COR-L47 (cell line): Measurements from ENCODE around the gene CYTH4.
"Not testable (repeated sequence)": the region's sequence is repeated elsewhere in the genome, so short reads cannot be mapped to it uniquely, and the experiment has no call there.

Experiments
- DNase-seq: peaks from one replicate; lab custom pipeline; 2025; lab: John Stamatoyannopoulos, UW

CYTH4 gene

DNA sequence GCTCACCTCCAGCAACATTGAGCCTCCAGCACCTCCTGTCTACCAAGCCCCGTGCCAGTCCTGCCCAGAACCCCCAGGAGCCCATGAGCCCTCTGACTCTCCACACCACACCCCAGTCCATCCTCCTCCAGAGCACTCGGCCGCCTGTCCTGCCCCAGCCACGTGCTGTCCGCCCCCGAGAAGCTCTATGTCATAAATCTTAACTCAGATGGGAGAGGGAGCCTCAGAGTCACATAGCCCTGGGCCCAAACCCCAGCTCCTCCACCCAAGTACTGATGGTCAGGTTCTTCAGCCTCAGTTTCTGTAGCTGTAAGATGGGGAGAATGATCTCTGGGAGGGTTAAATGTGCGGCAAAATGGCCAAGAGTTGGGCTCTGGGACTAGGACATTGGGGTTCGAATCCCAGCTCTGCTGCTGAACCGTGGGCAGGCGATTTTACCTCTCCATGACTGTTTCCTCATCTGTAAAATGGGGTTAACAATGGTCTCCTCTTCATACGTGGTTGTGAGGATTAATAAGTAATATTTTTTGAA lies 27.8 kb downstream of the CYTH4 start:
- DNase-seq: no peak

DNA sequence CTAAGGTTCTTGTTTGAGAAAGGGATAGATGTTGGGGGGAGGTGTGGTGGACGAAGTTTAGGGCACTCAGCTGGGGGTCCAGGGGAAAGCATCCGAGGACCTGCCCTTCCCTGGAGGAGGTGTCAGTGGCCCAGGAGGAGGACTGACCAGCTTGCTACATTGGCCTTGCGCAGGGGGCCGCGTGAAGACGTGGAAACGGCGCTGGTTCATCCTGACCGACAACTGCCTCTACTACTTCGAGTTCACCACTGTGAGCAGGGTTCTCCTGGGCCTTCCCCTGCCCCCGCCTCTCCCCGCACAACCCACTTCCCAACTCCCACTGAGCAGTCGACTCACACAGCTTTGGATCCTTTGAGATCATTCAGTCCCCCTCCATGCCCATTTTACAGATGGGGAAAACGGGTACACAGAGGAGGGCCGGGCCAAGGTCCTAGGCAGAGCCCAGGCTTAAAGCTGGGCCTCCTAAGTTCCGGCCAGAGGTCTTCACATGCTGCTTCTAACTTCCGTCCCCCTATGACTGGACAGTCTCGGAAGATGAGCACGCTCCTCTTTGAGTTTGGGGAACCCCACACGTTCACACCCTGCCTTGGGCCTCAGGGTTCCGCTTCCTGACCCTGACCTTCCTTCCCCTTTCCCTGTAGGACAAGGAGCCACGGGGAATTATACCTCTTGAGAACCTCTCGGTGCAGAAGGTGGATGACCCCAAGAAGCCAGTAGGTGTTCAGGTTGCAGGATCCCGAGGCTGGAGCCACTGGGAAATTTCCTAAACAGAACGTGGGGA lies 28.7 kb downstream of the CYTH4 start:
- DNase-seq: no peak

DNA sequence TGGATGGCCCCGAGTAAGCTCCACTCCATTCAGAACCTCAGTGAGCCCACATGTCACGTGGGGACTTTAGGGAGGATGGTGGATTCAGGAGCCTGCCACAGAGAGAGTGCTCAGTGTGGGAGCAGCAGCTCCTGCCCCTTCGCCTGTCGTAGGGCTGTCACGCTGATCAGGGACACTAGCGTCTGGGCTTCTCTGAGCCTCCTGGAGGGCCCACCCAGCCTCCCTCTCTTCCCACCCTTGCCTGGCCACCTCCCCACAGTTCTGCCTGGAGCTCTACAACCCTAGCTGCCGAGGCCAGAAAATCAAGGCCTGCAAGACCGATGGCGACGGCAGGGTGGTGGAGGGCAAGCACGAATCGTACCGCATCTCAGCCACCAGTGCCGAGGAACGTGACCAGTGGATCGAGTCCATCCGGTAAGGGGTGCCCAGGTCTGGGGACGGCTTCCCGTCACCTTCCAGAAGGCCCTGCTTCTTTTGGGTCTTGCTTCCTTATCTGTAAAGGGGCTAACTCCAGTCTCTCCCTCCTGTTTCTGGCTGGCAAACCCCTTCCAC lies 29.5 kb downstream of the CYTH4 start:
- DNase-seq: no peak

DNA sequence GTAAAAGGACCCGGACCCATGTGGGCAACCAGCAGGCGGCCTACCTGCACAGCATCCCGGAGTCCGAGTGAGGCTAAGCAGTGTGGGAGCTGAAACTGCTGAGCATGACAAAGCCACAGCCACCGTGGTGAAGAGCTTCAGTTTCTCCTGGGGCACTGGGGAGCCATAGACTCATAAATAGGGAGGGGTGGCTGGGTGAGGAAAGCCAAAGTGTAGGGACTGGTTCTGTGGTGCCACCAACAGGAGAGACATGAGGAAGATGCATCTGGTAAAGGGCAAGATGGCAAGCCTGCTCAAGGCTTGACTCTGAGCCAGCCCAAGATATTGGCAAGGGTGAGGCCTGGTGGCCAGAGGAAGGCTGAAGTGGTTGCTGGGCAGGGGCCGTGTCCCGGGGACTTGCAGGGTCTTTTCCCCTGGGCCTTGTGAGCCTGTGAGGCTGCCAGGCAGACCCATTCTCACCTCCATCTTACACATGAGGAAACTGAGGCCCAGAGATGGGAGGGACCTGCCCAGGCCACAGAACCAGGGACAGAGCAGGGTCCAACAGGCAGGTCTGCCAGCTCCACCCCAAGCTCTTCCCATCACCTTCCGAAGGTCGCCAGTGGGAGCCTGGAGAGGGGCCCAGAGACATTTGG lies 30.4 kb downstream of the CYTH4 start:
- no peak for DNase-seq

DNA sequence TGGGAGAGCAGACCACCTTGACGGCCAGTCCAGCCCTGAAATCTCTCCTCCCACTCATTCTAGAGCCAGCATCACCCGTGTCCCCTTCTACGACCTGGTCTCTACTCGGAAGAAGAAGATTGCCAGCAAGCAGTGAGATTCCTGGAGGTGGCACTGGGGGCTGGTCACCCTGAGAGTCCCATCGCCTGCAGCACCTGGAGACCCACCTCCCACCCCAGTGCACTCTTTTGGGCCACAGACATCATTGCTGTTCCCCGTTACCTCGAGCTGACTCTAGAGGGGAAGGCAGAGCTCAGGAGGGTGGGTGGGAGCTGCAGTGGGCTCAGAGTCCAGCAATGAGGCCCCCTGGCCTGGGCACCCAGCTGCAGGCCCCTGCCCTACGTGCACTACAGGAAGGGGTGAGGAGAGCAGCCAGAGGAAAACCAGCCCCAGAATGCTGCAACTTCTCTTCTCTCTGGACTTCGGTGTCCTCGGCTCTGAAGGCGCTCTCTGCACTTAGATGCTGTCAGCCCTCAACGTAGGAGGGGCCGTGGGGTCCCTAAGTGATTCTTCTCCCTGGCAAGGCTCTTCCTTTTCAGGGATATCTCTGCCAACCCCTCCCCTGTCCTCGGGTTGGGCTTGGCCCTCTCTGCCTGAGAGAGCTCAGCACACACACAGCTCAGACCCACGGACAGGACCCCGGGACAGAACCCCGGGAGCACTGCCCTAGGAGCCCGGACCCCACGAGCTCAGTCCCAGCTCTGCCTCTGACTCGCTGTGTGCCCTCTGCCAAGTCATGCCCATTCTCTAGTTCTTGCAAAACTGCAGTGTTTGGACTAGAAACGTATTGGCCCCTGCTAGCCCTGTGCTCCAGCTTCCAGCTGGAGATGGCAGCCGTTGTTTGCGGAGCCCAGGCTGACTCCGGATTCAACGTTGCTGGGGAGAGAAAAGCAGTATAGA lies 31.3 kb downstream of the CYTH4 start:
- no peak for DNase-seq

DNA sequence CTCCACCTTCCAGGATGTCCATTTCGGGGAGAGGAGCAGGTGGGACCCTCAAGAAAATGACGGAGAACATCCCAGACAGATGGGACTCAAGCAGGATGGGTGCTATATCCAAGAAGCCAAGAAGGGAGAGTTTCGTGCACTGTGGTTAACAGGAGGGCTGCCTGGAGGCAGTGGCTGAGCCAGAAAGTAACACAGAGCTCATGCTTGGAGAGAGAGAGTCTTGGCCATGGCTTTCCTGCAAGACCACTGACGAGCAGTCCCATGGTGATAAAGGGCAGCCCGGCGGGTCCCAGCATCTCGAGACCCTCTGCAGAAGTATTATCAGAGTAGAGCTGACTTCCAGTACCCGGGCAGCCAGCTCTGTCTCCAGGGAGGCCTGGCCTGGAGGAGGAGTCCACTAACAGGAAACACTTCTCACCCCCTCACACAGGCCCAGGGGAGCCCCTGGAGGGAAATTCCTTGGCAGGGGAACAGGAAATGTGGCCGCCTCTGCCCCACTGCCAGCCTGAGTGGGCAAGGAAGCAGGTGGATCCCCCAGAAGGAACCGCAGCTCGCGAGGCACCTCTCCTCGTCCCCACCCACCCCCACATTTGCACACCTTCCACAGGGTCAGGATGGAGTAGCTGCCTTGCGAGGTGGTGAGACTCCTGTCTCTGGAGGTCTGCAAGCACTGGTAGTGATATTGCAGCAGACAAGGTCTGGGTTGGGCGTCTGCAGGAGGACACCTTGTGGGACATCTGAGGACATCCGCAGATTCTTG lies 32.2 kb downstream of the CYTH4 start:
- DNase-seq: no peak

DNA sequence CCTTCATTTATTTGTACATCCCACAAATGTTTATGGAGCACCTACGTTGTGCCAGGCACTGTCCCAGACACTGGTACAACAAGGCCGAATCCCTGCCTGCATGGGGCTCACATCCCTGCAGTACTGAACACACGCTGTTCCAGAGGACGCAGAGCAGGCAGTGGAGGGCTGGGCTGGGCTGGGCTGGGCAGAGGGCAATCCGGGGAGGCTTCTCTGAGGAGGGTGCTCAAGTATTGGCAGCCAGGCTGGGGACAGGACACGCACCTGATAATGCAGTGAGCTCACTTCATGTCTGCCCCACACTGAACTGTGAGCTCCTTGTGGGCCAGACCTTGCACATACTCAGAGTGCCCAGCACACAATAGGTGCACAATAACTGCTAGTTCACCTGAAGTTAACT lies 34.1 kb downstream of the CYTH4 start:
- DNase-seq: no peak

DNA sequence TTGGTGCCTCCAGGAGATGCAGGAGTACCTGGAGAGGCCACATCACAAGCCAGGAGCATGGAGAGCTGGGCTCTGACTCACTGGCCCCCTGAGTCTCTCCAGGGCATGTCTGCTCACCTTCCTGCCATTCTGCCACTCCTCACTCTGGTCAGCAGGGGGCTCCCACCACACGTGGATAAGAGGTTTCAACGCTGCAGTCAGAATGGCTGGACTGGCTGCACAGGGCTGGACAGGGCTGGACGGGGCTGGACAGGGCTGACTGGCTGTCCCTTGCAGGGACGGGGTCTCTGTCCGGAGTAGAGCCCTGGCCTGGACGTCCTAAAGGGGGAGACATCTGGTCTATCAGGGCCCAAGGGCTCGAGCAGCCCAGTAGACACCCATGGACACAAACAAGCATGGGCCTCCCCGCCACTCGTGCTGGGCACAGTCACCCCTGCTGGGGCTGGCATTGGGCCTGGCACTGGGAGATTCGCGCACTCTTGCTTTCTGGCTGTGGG lies 34.6 kb downstream of the CYTH4 start:
- peak; percentile 82 for DNase-seq

DNA sequence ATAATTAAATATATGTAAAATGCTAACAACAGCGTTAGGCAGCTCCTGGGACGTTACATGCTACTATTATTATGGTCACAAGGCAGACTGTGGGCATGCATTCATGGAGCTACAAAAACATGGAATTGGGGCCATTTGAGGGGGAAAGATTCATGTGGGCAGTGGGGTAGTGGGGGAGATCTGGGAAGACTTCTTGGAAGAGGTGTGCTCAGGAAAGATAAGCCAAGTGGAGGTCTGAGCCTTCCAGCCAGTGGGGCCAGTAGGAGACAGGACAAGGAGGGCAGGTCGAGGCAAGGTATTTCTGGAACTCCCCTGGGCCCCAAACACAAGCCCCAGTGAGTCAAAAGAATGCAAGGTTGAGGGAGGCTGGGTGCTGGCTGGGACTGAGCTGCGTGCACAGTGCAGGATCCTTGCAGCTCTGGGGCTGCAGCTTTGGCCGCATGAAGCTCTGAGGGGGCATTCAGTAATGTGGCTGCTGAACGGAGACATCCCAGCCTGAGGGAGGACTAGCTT lies 35.4 kb downstream of the CYTH4 start:
- DNase-seq: no peak

DNA sequence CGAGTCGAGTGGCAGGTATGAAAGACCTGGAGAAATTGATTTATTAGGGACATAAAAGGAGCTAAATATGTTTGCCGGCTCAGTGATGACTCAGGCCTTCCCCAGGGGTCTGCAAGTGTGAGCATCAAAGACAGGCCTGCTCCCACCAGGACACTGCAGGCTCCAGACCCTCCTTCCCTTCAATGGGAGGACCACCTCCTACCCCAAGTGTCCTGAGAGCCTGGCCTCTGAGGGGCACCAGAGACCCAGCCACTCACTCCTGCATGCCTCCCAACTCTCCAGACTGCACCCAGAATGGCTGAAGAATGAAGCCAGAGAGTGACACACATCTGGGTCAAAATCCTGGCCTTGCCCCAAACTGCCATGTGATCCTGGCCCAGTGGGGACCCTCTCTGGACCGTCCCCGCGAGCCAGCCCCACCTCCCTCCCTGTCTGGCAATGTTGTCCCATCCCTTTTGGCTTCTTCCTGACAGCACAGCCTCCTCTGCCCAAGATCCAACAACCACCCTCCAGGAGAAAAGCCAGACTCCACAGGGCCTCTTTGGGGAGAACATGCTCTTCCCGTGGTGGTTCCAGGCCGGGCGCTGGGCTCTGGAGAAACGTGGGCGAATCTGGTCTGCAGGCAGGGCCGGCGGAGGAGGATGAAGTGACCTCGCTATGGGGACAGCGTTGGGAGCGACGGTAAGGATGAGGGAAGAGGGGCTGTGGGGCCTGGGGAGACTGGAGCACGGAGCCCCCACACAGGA lies 36.2 kb downstream of the CYTH4 start:
- no peak for DNase-seq

DNA sequence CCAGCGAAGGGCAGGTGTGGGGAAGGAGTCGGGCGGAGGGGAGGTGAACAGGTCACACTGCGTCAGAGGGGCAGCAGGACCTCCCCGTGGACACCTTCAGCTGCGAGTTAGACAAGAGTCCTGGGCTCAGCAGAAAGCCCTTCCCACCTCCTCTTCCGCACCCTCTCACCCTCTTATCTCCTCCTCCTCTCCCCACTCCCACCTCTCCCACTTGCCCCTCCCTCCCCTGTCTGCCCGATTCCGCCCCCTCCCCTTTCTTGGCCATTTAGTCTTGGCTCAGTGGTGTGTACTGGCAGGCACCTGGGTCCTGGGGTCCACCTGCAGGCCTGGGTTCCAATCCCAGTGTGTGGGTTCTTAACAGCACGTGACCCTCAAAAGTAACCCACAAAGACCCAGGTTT lies 37.2 kb downstream of the CYTH4 start:
- no peak for DNase-seq

DNA sequence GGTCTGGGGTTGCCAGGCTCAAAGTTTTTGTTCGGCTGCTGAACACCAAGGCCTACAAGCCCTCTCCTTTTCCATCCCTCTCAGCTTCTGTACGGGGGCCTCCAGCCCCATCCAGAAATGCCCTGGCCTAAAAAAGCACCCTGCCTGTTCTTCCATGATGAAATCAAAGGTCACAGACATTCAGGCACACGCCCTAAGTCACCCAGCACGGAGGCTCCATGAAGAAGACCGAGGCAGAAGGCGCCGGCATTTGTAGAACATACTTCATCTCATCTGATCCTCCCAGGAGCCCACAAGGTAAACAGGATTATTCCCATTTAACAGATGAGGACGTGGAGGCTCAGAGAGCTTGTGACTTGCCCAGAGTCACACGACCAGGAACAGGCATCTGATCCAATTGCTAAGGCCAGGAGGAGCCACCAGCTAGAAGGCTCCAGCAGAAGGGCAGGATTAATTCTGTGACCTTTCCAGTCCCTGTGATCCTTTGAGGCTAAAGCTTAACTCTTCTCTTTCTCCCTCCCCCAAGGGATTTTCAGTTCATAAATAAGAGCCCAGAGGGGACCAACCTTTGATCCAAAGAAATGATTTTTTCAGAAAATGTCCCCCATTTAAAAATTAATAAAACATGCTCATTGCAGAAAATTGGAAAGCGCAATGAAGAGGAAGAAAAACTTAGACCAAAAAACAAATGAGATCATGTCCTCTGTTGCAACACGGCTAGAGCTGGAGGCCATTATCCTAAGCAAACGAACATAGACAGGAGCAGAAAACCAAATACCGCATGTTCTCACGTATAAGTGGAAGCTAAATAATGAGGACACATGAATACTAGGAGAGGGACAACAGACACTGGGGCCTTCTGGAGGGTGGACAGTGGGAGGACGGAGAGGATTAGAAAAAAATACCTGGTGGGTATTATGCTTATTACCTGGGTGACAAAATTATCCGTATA lies 38.7 kb downstream of the CYTH4 start:
- DNase-seq: no peak

DNA sequence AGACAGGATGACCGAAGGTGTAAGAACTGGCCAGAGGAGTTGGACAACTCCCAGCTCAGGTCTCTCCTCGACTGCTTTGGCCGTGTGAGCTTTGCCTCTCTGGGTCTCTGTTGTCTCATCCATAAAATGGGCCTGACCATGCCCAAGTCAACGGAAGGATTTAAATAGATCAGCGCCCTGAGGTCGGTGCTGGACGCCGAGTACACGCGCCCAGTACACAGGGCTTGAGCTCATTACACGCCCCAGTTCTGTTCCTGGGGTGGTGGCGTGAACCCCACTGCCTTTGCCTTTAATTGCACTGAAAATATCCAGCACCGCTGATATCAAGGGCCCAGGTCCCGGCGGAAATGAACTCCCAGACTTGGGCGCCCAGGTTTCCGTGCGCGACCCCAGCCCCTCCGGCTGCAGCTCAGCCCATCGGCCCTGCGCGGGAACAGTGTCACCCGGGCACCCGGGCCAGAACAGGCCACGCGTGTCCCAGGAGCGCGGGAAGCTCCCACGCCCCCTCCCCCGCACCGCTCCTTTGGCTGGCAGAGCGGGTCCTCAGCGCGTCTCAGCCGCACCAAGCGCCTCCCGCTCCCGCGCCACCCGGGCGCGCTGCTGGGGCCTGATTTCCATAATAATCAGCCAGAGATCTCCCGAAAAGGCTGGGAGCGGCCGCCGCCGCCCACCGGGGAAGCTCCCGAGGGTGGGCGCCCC lies 42.2 kb downstream of the CYTH4 start:
- DNase-seq: peak; percentile 18

DNA sequence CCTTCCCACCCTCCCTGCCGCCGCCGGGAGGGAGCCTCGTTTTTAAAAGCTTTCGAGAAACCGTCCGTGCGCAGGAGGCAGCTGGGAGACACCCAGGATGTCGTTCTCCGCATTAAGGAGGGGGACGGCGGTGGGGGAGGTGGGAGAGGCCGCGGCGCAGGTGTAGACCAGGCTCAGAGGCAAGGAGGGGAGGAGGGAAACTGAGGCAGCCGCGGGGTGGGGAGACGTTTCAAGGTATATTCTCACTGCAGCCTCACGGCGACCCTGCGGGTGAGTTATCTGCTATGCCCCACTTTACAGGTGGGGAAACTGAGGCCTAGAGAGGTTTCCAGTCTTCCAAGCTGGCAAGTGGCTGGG lies 42.7 kb downstream of the CYTH4 start:
- DNase-seq: no peak

DNA sequence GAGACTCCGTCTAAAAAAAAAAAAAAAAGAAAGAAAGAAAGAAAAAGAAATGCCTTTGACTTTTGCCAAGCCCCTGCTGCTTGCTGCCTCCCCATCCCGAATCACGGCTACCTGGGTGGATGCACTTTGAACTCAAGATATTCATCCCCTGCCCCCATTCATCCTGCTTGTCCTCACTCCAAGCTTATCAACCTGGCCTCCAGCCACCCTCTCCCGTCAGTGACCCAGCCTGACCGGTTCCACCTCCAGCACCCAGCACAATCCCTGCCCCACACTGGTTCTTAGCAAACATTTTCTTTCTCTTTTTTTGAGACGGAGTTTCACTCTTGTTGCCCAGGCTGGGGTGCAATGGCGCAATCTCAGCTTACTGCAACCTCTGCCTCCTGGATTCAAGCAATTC lies 44.4 kb downstream of the CYTH4 start:
- DNase-seq: no peak

DNA sequence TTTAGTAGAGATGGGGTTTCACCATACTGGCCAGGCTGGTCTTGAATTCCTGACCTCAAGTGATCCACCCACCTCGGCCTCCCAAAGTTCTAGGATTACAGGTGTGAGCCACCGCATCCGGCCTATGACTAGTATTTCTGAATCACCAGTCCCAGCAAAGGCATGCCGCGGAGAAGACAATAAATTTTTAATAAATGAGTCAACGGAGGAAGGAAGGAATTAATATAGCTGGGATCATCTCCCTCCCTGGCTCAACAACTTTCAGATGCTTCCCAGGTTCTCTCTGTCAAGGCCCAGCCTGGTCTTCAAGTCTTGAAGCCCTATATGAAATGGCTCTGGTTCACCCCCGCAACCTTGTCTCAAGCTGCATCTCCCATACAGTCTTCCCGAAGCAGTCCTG lies 45.7 kb downstream of the CYTH4 start:
- no peak for DNase-seq

DNA sequence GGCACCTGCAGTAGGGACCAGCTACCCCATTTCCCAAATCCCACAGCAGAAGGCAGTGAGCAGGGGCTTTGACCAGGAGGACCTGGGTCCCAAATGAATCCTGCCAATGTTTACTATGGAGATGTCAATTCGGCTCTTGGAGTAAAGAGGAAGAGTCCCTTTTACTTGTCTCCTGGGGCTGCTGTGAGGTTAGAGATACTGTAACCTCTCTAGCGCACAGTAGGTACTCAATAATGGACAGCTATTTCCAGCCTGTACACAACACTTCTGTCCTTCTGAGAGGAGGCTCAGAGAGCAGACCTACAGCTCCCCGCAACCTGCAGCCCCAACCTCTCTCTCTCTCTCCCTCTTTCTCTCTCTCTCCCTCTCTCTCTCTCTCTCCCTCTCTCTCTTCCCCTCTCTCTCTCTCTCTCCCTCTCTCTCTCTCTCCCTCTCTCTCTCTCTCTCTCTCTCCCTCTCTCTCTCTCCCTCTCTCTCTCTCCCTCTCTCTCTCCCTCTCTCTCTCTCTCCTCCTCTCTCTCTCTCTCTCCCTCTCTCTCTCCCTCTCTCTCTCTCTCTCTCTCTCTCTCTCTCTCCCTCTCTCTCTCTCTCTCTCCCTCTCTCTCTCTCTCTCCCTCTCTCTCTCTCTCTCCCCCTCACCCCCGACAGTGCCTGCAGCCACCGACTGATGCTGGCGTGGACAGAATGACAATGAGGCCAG lies 46.4 kb downstream of the CYTH4 start:
- not testable (repeated sequence) for DNase-seq
